Measurements from ENCODE around the gene KDM4B.
A peak's percentile ranks its signal among the peaks of the same experiment; 100 is the strongest.

Gene KDM4B

GRCh38 chr19:5094768-5095567, 126.1 kb downstream of the KDM4B start:
- no peak overlapping the region for H3K4me3 ChIP-seq (ENCODE audit: low read depth, low read length)
- no peak for DNase-seq (ENCODE audit: low read depth)

- DNase-seq (ENCODE audit: low read depth), result no peak
- H3K4me3 ChIP-seq (ENCODE audit: low read depth, low read length), result no peak overlapping the region
Measured at GRCh38 chr19:5095568-5095850, 126.6 kb downstream of the KDM4B start.

GRCh38 chr19:5096536-5096935, 127.6 kb downstream of the KDM4B start:
- no peak overlapping the region for H3K4me3 ChIP-seq (ENCODE audit: low read depth, low read length)
- DNase-seq (ENCODE audit: low read depth), result no peak

GRCh38 chr19:5097331-5097930, 128.5 kb downstream of the KDM4B start:
- H3K4me3 ChIP-seq (ENCODE audit: low read depth, low read length), result no peak overlapping the region
- no peak for DNase-seq (ENCODE audit: low read depth)

GRCh38 chr19:5097959-5098623, 129.2 kb downstream of the KDM4B start:
- no peak for DNase-seq (ENCODE audit: low read depth)
- no peak overlapping the region for H3K4me3 ChIP-seq (ENCODE audit: low read depth, low read length)

- DNase-seq (ENCODE audit: low read depth), result no peak
- no peak overlapping the region for H3K4me3 ChIP-seq (ENCODE audit: low read depth, low read length)
Measured at GRCh38 chr19:5098646-5099045, 129.7 kb downstream of the KDM4B start.

GRCh38 chr19:5099701-5100221, 130.8 kb downstream of the KDM4B start:
- no peak overlapping the region for H3K4me3 ChIP-seq (ENCODE audit: low read depth, low read length)
- DNase-seq (ENCODE audit: low read depth), result no peak

GRCh38 chr19:5101871-5102270, 133.0 kb downstream of the KDM4B start:
- no peak overlapping the region for H3K4me3 ChIP-seq (ENCODE audit: low read depth, low read length)
- DNase-seq (ENCODE audit: low read depth), result no peak

GRCh38 chr19:5102520-5102919, 133.6 kb downstream of the KDM4B start:
- no peak overlapping the region for H3K4me3 ChIP-seq (ENCODE audit: low read depth, low read length)
- no peak for DNase-seq (ENCODE audit: low read depth)

GRCh38 chr19:5103061-5103701, 134.3 kb downstream of the KDM4B start:
- no peak overlapping the region for H3K4me3 ChIP-seq (ENCODE audit: low read depth, low read length)
- peak; percentile 19 for DNase-seq (ENCODE audit: low read depth)

- no peak for DNase-seq (ENCODE audit: low read depth)
- H3K4me3 ChIP-seq (ENCODE audit: low read depth, low read length), result no peak overlapping the region
Measured at GRCh38 chr19:5103812-5104410, 135.0 kb downstream of the KDM4B start.

GRCh38 chr19:5104871-5105351, 136.0 kb downstream of the KDM4B start:
- H3K4me3 ChIP-seq (ENCODE audit: low read depth, low read length), result no peak overlapping the region
- no peak for DNase-seq (ENCODE audit: low read depth)

- H3K4me3 ChIP-seq (ENCODE audit: low read depth, low read length), result no peak overlapping the region
- no peak for DNase-seq (ENCODE audit: low read depth)
Measured at GRCh38 chr19:5106191-5106726, 137.3 kb downstream of the KDM4B start.

- no peak overlapping the region for H3K4me3 ChIP-seq (ENCODE audit: low read depth, low read length)
- no peak for DNase-seq (ENCODE audit: low read depth)
Measured at GRCh38 chr19:5106971-5107370, 138.1 kb downstream of the KDM4B start.

GRCh38 chr19:5107432-5108122, 138.7 kb downstream of the KDM4B start:
- H3K4me3 ChIP-seq (ENCODE audit: low read depth, low read length), result no peak overlapping the region
- DNase-seq (ENCODE audit: low read depth), result no peak

- no peak for DNase-seq (ENCODE audit: low read depth)
- H3K4me3 ChIP-seq (ENCODE audit: low read depth, low read length), result no peak overlapping the region
Measured at GRCh38 chr19:5108123-5108596, 139.2 kb downstream of the KDM4B start.

- no peak overlapping the region for H3K4me3 ChIP-seq (ENCODE audit: low read depth, low read length)
- DNase-seq (ENCODE audit: low read depth), result no peak
Measured at GRCh38 chr19:5108866-5109265, 140.0 kb downstream of the KDM4B start.

GRCh38 chr19:5109560-5109959, 140.6 kb downstream of the KDM4B start:
- no peak overlapping the region for H3K4me3 ChIP-seq (ENCODE audit: low read depth, low read length)
- DNase-seq (ENCODE audit: low read depth), result no peak

- no peak overlapping the region for H3K4me3 ChIP-seq (ENCODE audit: low read depth, low read length)
- DNase-seq (ENCODE audit: low read depth), result no peak
Measured at GRCh38 chr19:5110546-5110945, 141.6 kb downstream of the KDM4B start.

Data from skeletal muscle cell (primary cell).